ENCODE data around the gene CCDC137.
A peak's percentile ranks its signal among the peaks of the same experiment; 100 is the strongest.

Gene CCDC137

DNA sequence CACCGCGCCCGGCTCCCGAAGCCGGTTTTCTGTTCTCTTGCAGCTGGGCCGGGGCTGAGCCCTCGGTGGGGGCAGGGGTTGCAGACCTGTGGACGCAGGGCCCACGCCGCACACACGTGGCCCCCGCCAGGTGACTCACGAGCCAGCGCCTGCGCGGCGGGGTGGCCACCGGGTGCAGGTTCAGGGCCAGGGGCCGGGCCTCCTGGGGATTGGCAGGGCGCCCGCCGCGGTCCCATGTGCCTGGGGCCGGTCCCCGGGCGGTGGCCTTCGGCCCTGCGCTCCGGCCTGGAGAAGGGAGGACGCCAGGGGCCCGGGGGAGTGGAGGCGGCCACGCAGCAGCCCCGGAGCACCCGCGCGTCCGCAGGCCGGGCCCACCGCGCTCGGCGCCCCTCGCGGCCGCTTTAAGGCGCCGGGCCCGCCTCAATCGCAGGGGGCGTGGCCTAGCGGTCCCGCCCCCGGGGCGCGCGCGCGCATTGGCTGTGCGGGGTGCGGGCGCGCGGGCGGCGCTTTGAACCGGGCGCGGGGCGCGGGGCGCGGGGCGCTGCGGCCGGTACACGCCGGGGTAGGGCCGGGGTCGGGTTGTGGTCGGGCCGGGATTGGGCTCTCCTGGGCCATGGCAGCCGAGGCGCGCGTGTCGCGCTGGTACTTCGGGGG, 45.4 kb downstream of the CCDC137 start, which contains the start of gene SLC25A10 (continued):
- no peak for TF ChIP-seq ZNF148 (tag by site-specific recombination; IDR thresholded peaks at IDR 0.05; ENCODE audit: borderline replicate concordance)
- no peak for TF ChIP-seq ZNF704 (tag by site-specific recombination; IDR thresholded peaks at IDR 0.05)
- TF ChIP-seq ZFP69B (tag by site-specific recombination; IDR thresholded peaks at IDR 0.05), result peak; percentile 94
- TF ChIP-seq KLF1 (tag by site-specific recombination; IDR thresholded peaks at IDR 0.05), result no peak; the same call in 1 of the 2 replicates
- no peak for TF ChIP-seq PRDM4 (tag by site-specific recombination; IDR thresholded peaks at IDR 0.05)
- no peak for TF ChIP-seq ZNF350 (tag by site-specific recombination; IDR thresholded peaks at IDR 0.05)
- TF ChIP-seq ZBTB7A (tag by site-specific recombination; IDR thresholded peaks at IDR 0.05; ENCODE audit: low read depth), result 0 out of 2 replicates have a peak, but pooled peaks have one; percentile 27
- no peak for TF ChIP-seq ZNF223 (tag by site-specific recombination; IDR thresholded peaks at IDR 0.05)
- no peak for TF ChIP-seq ZNF664 (tag by site-specific recombination; IDR thresholded peaks at IDR 0.05)
- peak; percentile 53; the same call in 1 of the 2 replicates for TF ChIP-seq ZNF76 (tag by site-specific recombination; IDR thresholded peaks at IDR 0.05; ENCODE audit: borderline replicate concordance, low read depth)
- TF ChIP-seq, protein P1, sequence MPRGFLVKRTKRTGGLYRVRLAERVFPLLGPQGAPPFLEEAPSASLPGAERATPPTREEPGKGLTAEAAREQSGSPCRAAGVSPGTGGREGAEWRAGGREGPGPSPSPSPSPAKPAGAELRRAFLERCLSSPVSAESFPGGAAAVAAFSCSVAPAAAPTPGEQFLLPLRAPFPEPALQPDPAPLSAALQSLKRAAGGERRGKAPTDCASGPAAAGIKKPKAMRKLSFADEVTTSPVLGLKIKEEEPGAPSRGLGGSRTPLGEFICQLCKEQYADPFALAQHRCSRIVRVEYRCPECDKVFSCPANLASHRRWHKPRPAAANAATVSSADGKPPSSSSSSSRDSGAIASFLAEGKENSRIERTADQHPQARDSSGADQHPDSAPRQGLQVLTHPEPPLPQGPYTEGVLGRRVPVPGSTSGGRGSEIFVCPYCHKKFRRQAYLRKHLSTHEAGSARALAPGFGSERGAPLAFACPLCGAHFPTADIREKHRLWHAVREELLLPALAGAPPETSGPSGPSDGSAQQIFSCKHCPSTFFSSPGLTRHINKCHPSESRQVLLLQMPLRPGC (tag by site-specific recombination; IDR thresholded peaks at IDR 0.05), result no peak
- 0 out of 2 replicates have a peak, but pooled peaks have one; percentile 44 for TF ChIP-seq ZNF629 (tag by site-specific recombination; IDR thresholded peaks at IDR 0.05)
- TF ChIP-seq ZNF792 (tag by site-specific recombination; IDR thresholded peaks at IDR 0.05), result no peak
- no peak for TF ChIP-seq FEZF1 (tag by site-specific recombination; IDR thresholded peaks at IDR 0.05)
- 0 out of 2 replicates have a peak, but pooled peaks have one; percentile 38 for TF ChIP-seq KLF17 (tag by site-specific recombination; IDR thresholded peaks at IDR 0.05)
- no peak for TF ChIP-seq YY2 (tag by site-specific recombination; IDR thresholded peaks at IDR 0.05)
- peak; percentile 94; the same call in 1 of the 2 replicates for TF ChIP-seq BCL11B (tag by site-specific recombination; IDR thresholded peaks at IDR 0.05; ENCODE audit: low read depth)
- no peak for TF ChIP-seq ZNF416 (tag by site-specific recombination; IDR thresholded peaks at IDR 0.05)
- TF ChIP-seq MZF1 (tag by site-specific recombination; IDR thresholded peaks at IDR 0.05; ENCODE audit: borderline replicate concordance), result no peak
- peak; percentile 45; the same call in 1 of the 2 replicates for TF ChIP-seq ZNF677 (tag by site-specific recombination; IDR thresholded peaks at IDR 0.05)
- TF ChIP-seq ZFP41 (tag by site-specific recombination; IDR thresholded peaks at IDR 0.05; ENCODE audit: borderline replicate concordance), result no peak
- no peak for TF ChIP-seq GFI1B (tag by site-specific recombination; IDR thresholded peaks at IDR 0.05)
- peak; percentile 5; the same call in 1 of the 2 replicates for TF ChIP-seq SP7 (tag by site-specific recombination; IDR thresholded peaks at IDR 0.05)
- no peak for TF ChIP-seq ZNF555 (tag by site-specific recombination; conservative IDR thresholded peaks at IDR 0.05)
- TF ChIP-seq ZNF138 (tag by site-specific recombination; IDR thresholded peaks at IDR 0.05; ENCODE audit: borderline replicate concordance), result no peak
- peak; percentile 84 for TF ChIP-seq GLIS2 (tag by site-specific recombination; IDR thresholded peaks at IDR 0.05)
- no peak for TF ChIP-seq ZNF701 (tag by site-specific recombination; IDR thresholded peaks at IDR 0.05)
- TF ChIP-seq ZNF585B (tag by site-specific recombination; IDR thresholded peaks at IDR 0.05), result no peak
- TF ChIP-seq ZBTB17 (tag by site-specific recombination; IDR thresholded peaks at IDR 0.05), result peak; percentile 54; the same call in 1 of the 2 replicates
- no peak for TF ChIP-seq ZNF626 (tag by site-specific recombination; IDR thresholded peaks at IDR 0.05)
- no peak for TF ChIP-seq ZNF24 (tag by site-specific recombination; IDR thresholded peaks at IDR 0.05)
- no peak for TF ChIP-seq ZNF202 (tag by site-specific recombination; IDR thresholded peaks at IDR 0.05; ENCODE audit: borderline replicate concordance)

Data from HEK293 (cell line).